Measurements from ENCODE around the gene GAS7. TPM values are rescaled to one million over a fixed set of nuclear protein-coding genes. Genes with fewer than 3 reads are reported as not detected.

The GAS7 gene
- total RNA-seq, 1 experiment from 2014 or later, result 6.0 TPM

GRCh38 chr17:9929871-9930270 lies 268.5 kb downstream of the GAS7 start:
- H4K20me1 ChIP-seq (ENCODE audit: control insufficient read depth, insufficient read depth, insufficient read length), result no peaks in the 10 kb centered on the region
- H3K4ac ChIP-seq (ENCODE audit: low read depth, low read length), result no peak overlapping the region
- no peak overlapping the region for H3K56ac ChIP-seq (ENCODE audit: insufficient read length, low read depth, low read length)
- Mint-ChIP-seq H3K27ac (no peak overlapping the region), H3K27me3 (ENCODE audit: low read depth) (peaks cover 2% of the 10 kb centered on the region; the same call in 1 of the 2 replicates), H3K36me3 (ENCODE audit: insufficient read depth in 1 of 3, low read depth in 3 of 3) (no peaks in the 10 kb centered on the region), H3K4me1 (peaks cover 11 to 19% of the 10 kb centered on the region in 2 experiments), H3K9me3 (no peaks in the 10 kb centered on the region), H3K4me3 (no peak overlapping the region)
- no peak overlapping the region for H3K4me2 ChIP-seq (ENCODE audit: insufficient read depth, insufficient read length, low read length)
- no peak overlapping the region for H3K27ac ChIP-seq (ENCODE audit: insufficient read length, low read depth, low read length)
- TF ChIP-seq CTCF (conservative IDR thresholded peaks at IDR 0.05), result no peak
- no peak overlapping the region for H2BK5ac ChIP-seq (ENCODE audit: insufficient read length, low read length)
- no peak overlapping the region for H3T11ph ChIP-seq (ENCODE audit: low read length)
- DNase-seq, result no peak
- H3K79me1 ChIP-seq (ENCODE audit: insufficient read depth, low read depth, low read length, poor library complexity, severe bottlenecking), result no peaks in the 10 kb centered on the region
- no peak overlapping the region for H3K18ac ChIP-seq (ENCODE audit: insufficient read length, low read depth, low read length)
- H4K8ac ChIP-seq (replicated peaks; ENCODE audit: insufficient read length, low read depth, low read length), result no peak overlapping the region
- no peaks in the 10 kb centered on the region for H3K27me3 ChIP-seq (ENCODE audit: insufficient read depth, low read length)
- no peak overlapping the region for H3K9ac ChIP-seq (ENCODE audit: extremely low read depth, insufficient read length, low read length)
- no peak overlapping the region for H2BK15ac ChIP-seq (ENCODE audit: low read depth, low read length)
- no peak overlapping the region for H3K23ac ChIP-seq (ENCODE audit: insufficient read length, low read depth, low read length)
- H3K23me2 ChIP-seq (ENCODE audit: insufficient read length, low read depth, low read length, poor library complexity, severe bottlenecking), result no peaks in the 10 kb centered on the region
- H4K91ac ChIP-seq (ENCODE audit: insufficient read length, low read depth, low read length), result no peak overlapping the region
- no peak overlapping the region for H2BK20ac ChIP-seq (ENCODE audit: low read depth, low read length, poor library complexity, severe bottlenecking)
- no peak overlapping the region for H4K5ac ChIP-seq (ENCODE audit: insufficient read length, low read depth, low read length)
- H3K79me2 ChIP-seq (ENCODE audit: insufficient read depth, low read length), result no peaks in the 10 kb centered on the region
- H3K4me1 ChIP-seq (ENCODE audit: insufficient read depth, low read length), result no peaks in the 10 kb centered on the region
- H2AK5ac ChIP-seq (ENCODE audit: insufficient read length, low read length), result no peak overlapping the region
- no peak overlapping the region for H2AFZ ChIP-seq (ENCODE audit: low read length)
- no peak overlapping the region for H2BK120ac ChIP-seq (ENCODE audit: low read depth, low read length, poor library complexity, severe bottlenecking)
- no peaks in the 10 kb centered on the region for H3K9me3 ChIP-seq (ENCODE audit: control insufficient read depth, low read depth, low read length)
- no peak overlapping the region for H2BK12ac ChIP-seq (ENCODE audit: insufficient read length, low read depth, low read length)
- WGBS (ENCODE audit: extremely low coverage, insufficient read length, low lambda C conversion rate), result no CpG with 5 or more reads among the region's 8 CpGs
- no peak overlapping the region for H3K14ac ChIP-seq (ENCODE audit: insufficient read depth, low read length)
